ENCODE results near the gene GRIK5. TPM values are rescaled to one million over a fixed set of nuclear protein-coding genes. Genes with fewer than 3 reads are reported as not detected.

GRIK5 gene
- total RNA-seq, 1 experiment from 2014 or later: 43.1 TPM

GRCh38 chr19:42090672-42091071, 20.7 kb upstream of the GRIK5 start:
- H3K27ac Mint-ChIP-seq: 0 out of 7 replicates have a peak overlapping the region, but pooled peaks of 1 of the 3 experiments have one; percentile 77
- H3K4me1 Mint-ChIP-seq: peaks cover 16 to 53% of the 10 kb centered on the region in 2 experiments
- no peak for TF ChIP-seq CTCF (conservative IDR thresholded peaks at IDR 0.05)

More at GRCh38 chr19:42090672-42091071, 20.7 kb upstream of the GRIK5 start:
- H3K14ac ChIP-seq (ENCODE audit: insufficient read depth, low read length): no peak overlapping the region
- no peak overlapping the region for H3K27ac ChIP-seq (ENCODE audit: insufficient read length, low read depth, low read length)
- no peak overlapping the region for H3K4ac ChIP-seq (ENCODE audit: low read depth, low read length)
- Mint-ChIP-seq H3K9me3 (no peaks in the 10 kb centered on the region), H3K27me3 (ENCODE audit: low read depth) (peaks cover 19% of the 10 kb centered on the region), H3K36me3 (ENCODE audit: insufficient read depth in 1 of 3, low read depth in 3 of 3) (no peaks in the 10 kb centered on the region; a peak in 1 of 7 replicates), H3K4me3 (no peak overlapping the region)
- no peak overlapping the region for H2BK5ac ChIP-seq (ENCODE audit: insufficient read length, low read length)
- H3K79me1 ChIP-seq (ENCODE audit: insufficient read depth, low read depth, low read length, poor library complexity, severe bottlenecking): no peaks in the 10 kb centered on the region
- no peak overlapping the region for H2AFZ ChIP-seq (ENCODE audit: low read length)
- H3K79me2 ChIP-seq (ENCODE audit: insufficient read depth, low read length): no peaks in the 10 kb centered on the region
- H3K4me2 ChIP-seq (ENCODE audit: insufficient read depth, insufficient read length, low read length): no peak overlapping the region
- no peaks in the 10 kb centered on the region for H3K4me1 ChIP-seq (ENCODE audit: insufficient read depth, low read length)
- WGBS (ENCODE audit: extremely low coverage, insufficient read length, low lambda C conversion rate): no CpG with 5 or more reads among the region's 9 CpGs
- H2BK15ac ChIP-seq (ENCODE audit: low read depth, low read length): no peak overlapping the region
- H2BK20ac ChIP-seq (ENCODE audit: low read depth, low read length, poor library complexity, severe bottlenecking): no peak overlapping the region
- no peak overlapping the region for H3K23ac ChIP-seq (ENCODE audit: insufficient read length, low read depth, low read length)
- H4K5ac ChIP-seq (ENCODE audit: insufficient read length, low read depth, low read length): no peak overlapping the region
- H3K9me3 ChIP-seq (ENCODE audit: control insufficient read depth, low read depth, low read length): no peaks in the 10 kb centered on the region
- H4K91ac ChIP-seq (ENCODE audit: insufficient read length, low read depth, low read length): no peak overlapping the region
- no peak overlapping the region for H3K56ac ChIP-seq (ENCODE audit: insufficient read length, low read depth, low read length)
- no peak for DNase-seq
- no peak overlapping the region for H2AK5ac ChIP-seq (ENCODE audit: insufficient read length, low read length)
- no peak overlapping the region for H2BK12ac ChIP-seq (ENCODE audit: insufficient read length, low read depth, low read length)
- H3K23me2 ChIP-seq (ENCODE audit: insufficient read length, low read depth, low read length, poor library complexity, severe bottlenecking): no peaks in the 10 kb centered on the region
- H3K18ac ChIP-seq (ENCODE audit: insufficient read length, low read depth, low read length): no peak overlapping the region
- H3T11ph ChIP-seq (ENCODE audit: low read length): no peak overlapping the region
- H4K20me1 ChIP-seq (ENCODE audit: control insufficient read depth, insufficient read depth, insufficient read length): no peaks in the 10 kb centered on the region
- H4K8ac ChIP-seq (replicated peaks; ENCODE audit: insufficient read length, low read depth, low read length): no peak overlapping the region
- no peaks in the 10 kb centered on the region for H3K27me3 ChIP-seq (ENCODE audit: insufficient read depth, low read length)
- H2BK120ac ChIP-seq (ENCODE audit: low read depth, low read length, poor library complexity, severe bottlenecking): no peak overlapping the region
- no peak overlapping the region for H3K9ac ChIP-seq (ENCODE audit: extremely low read depth, insufficient read length, low read length)

All from H9 (cell line).